IMR-90 (cell line): Measurements from ENCODE around the gene NPDC1.

Experiments
- MXI1 ChIP-seq: IDR thresholded peaks from 2 replicates; pipeline ENCODE4 v1.6.1; 2012; ENCODE audit warnings: low read depth, mild to moderate bottlenecking, low read length, moderate library complexity, borderline replicate concordance
- USF2 ChIP-seq: fragments of 150-350 bp; IDR thresholded peaks from 2 replicates; pipeline ENCODE4 v1.6.1; 2017; ENCODE audit warnings: mild to moderate bottlenecking, antibody characterized with exemption, low read length, low read depth

GRCh38 chr9:137006116-137007003 lies 39.6 kb downstream of the NPDC1 start:
- TF ChIP-seq USF2 (no peak), MXI1 (no peak)
